SU-DHL-6 (cell line): ENCODE measurements around the gene ALAS1.

ENCODE experiments used
- EZH2phosphoT487 ChIP-seq: fragments of 200-600 bp; sonication (generic), shearing (Covaris generic); conservative IDR thresholded peaks from 2 replicates; pipeline ENCODE4 v1.6.1; 2018; ENCODE audit warnings: mild to moderate bottlenecking, antibody characterized with exemption, low read length, moderate library complexity, mixed read lengths
- TF ChIP-seq, protein P1 (sequence below): fragments of 200-600 bp; sonication (generic); IDR thresholded peaks from one replicate; pipeline ENCODE4 v1.5.1; 2017; ENCODE audit warnings: antibody characterized with exemption, mild to moderate bottlenecking, low read length, moderate library complexity; ENCODE audit not compliant: insufficient read depth, poor library complexity, severe bottlenecking

DNA sequence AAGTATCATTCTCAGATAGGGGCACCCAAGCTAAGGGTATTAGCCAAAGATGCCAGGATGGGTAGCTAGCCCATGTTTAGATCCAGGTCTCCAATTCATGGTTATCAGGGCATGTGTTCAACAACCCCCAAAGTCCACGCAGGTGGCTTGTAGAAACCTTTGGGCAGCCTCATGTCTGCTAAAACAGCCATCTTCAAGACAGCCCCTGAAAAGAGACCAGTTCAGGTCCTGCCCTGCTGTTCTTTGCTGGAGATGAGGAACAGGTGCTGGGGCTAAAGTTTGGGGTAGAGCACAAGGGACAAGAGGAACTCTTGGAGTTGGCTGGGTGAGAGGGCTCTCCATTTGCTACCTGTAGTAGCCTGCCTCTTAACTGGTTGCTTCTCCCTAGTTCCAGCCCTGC is 52.2 kb downstream of the ALAS1 start:
- TF ChIP-seq, protein P1, sequence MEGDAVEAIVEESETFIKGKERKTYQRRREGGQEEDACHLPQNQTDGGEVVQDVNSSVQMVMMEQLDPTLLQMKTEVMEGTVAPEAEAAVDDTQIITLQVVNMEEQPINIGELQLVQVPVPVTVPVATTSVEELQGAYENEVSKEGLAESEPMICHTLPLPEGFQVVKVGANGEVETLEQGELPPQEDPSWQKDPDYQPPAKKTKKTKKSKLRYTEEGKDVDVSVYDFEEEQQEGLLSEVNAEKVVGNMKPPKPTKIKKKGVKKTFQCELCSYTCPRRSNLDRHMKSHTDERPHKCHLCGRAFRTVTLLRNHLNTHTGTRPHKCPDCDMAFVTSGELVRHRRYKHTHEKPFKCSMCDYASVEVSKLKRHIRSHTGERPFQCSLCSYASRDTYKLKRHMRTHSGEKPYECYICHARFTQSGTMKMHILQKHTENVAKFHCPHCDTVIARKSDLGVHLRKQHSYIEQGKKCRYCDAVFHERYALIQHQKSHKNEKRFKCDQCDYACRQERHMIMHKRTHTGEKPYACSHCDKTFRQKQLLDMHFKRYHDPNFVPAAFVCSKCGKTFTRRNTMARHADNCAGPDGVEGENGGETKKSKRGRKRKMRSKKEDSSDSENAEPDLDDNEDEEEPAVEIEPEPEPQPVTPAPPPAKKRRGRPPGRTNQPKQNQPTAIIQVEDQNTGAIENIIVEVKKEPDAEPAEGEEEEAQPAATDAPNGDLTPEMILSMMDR, result no peak
- no peak for TF ChIP-seq EZH2phosphoT487
